ENCODE results near the gene DMXL1. TPM values are rescaled to one million over a fixed set of nuclear protein-coding genes. Genes with fewer than 3 reads are reported as not detected.
"Not testable (repeated sequence)": the region's sequence is repeated elsewhere in the genome, so short reads cannot be mapped to it uniquely, and the experiment has no call there.

Gene DMXL1
- total and polyA plus RNA-seq, 4 donors, result 10.5 to 69.7 (median 34.3) TPM

- H3K9me3 ChIP-seq (ENCODE audit: control insufficient read depth, low read length), result no peaks in the 10 kb centered on the region
- H3K4me1 ChIP-seq (ENCODE audit: control insufficient read depth in 1 of 2, insufficient read depth in 2 of 2, low read length in 2 of 2), result no peaks in the 10 kb centered on the region
- H3K4me3 ChIP-seq (ENCODE audit: low read length in 2 of 2), result no peak overlapping the region
- H3K36me3 ChIP-seq (ENCODE audit: control insufficient read depth in 1 of 2, insufficient read depth in 2 of 2, low read length in 1 of 2), result no peaks in the 10 kb centered on the region
- WGBS, 2 donors, result 95 to 100% methylated on average over 1 of the region's 1 CpG
- ATAC-seq (ENCODE audit: low FRiP score) (no peak), DNase-seq (no peak)
- intact Hi-C loops (cut with DNase I), result no loop called here
- no peaks in the 10 kb centered on the region for H3K27me3 ChIP-seq (ENCODE audit: control insufficient read depth in 1 of 2, insufficient read depth in 2 of 2, low read length in 1 of 2)
- H3K27ac ChIP-seq (ENCODE audit: low read depth in 1 of 2, low read length in 2 of 2), result no peak overlapping the region
These were observed 97.5 kb downstream of the DMXL1 start for GRCh38 chr5:119168401-119168800.

- DNase-seq (no peak), ATAC-seq (ENCODE audit: low FRiP score) (no peak)
- intact Hi-C loops (cut with DNase I), result no loop called here
- Histone ChIP-seq H3K27ac (ENCODE audit: low read depth in 1 of 2, low read length in 2 of 2) (no peak overlapping the region), H3K36me3 (ENCODE audit: control insufficient read depth in 1 of 2, insufficient read depth in 2 of 2, low read length in 1 of 2) (peaks cover 0 to 1% of the 10 kb centered on the region in 2 donors), H3K4me1 (ENCODE audit: control insufficient read depth in 1 of 2, insufficient read depth in 2 of 2, low read length in 2 of 2) (no peaks in the 10 kb centered on the region), H3K9me3 (ENCODE audit: control insufficient read depth, low read length) (no peaks in the 10 kb centered on the region), H3K27me3 (ENCODE audit: control insufficient read depth in 1 of 2, insufficient read depth in 2 of 2, low read length in 1 of 2) (no peaks in the 10 kb centered on the region), H3K4me3 (ENCODE audit: low read length in 2 of 2) (no peak overlapping the region)
These were observed 100.8 kb downstream of the DMXL1 start for GRCh38 chr5:119171686-119172085.

- Histone ChIP-seq H3K36me3 (ENCODE audit: control insufficient read depth in 1 of 2, insufficient read depth in 2 of 2, low read length in 1 of 2) (peaks cover 3% of the 10 kb centered on the region in 2 donors), H3K4me3 (ENCODE audit: low read length in 2 of 2) (no peak overlapping the region), H3K27me3 (ENCODE audit: control insufficient read depth in 1 of 2, insufficient read depth in 2 of 2, low read length in 1 of 2) (no peaks in the 10 kb centered on the region), H3K27ac (ENCODE audit: low read depth in 1 of 2, low read length in 2 of 2) (no peak overlapping the region), H3K9me3 (ENCODE audit: control insufficient read depth, low read length) (no peaks in the 10 kb centered on the region), H3K4me1 (ENCODE audit: control insufficient read depth in 1 of 2, insufficient read depth in 2 of 2, low read length in 2 of 2) (no peaks in the 10 kb centered on the region)
- 79 to 88% methylated on average over 2 of the region's 2 CpGs for WGBS, 2 donors
- DNase-seq (no peak), ATAC-seq (ENCODE audit: low FRiP score) (no peak)
- intact Hi-C loops (cut with DNase I), result no loop called here
These were observed 103.8 kb downstream of the DMXL1 start for GRCh38 chr5:119174578-119175163.

- peaks cover 3% of the 10 kb centered on the region in 2 donors for H3K36me3 ChIP-seq (ENCODE audit: control insufficient read depth in 1 of 2, insufficient read depth in 2 of 2, low read length in 1 of 2)
- H3K27ac ChIP-seq (ENCODE audit: low read depth in 1 of 2, low read length in 2 of 2), result no peak overlapping the region
- DNase-seq (no peak), ATAC-seq (ENCODE audit: low FRiP score) (no peak)
- WGBS, 2 donors, result 95 to 96% methylated on average over 3 of the region's 3 CpGs
- intact Hi-C loops (cut with DNase I), result no loop called here
- no peaks in the 10 kb centered on the region for H3K9me3 ChIP-seq (ENCODE audit: control insufficient read depth, low read length)
- no peaks in the 10 kb centered on the region for H3K4me1 ChIP-seq (ENCODE audit: control insufficient read depth in 1 of 2, insufficient read depth in 2 of 2, low read length in 2 of 2)
- H3K4me3 ChIP-seq (ENCODE audit: low read length in 2 of 2), result no peak overlapping the region
- no peaks in the 10 kb centered on the region for H3K27me3 ChIP-seq (ENCODE audit: control insufficient read depth in 1 of 2, insufficient read depth in 2 of 2, low read length in 1 of 2)
These were observed 105.9 kb downstream of the DMXL1 start for GRCh38 chr5:119176785-119177184.

- H3K36me3 ChIP-seq (ENCODE audit: control insufficient read depth in 1 of 2, insufficient read depth in 2 of 2, low read length in 1 of 2), result peaks cover 3% of the 10 kb centered on the region in 2 donors
- H3K9me3 ChIP-seq (ENCODE audit: control insufficient read depth, low read length), result no peaks in the 10 kb centered on the region
- ATAC-seq (ENCODE audit: low FRiP score) (no peak), DNase-seq (no peak)
- intact Hi-C loops (cut with DNase I), result no loop called here
- H3K27ac ChIP-seq (ENCODE audit: low read depth in 1 of 2, low read length in 2 of 2), result no peak overlapping the region
- no peak overlapping the region for H3K4me3 ChIP-seq (ENCODE audit: low read length in 2 of 2)
- H3K4me1 ChIP-seq (ENCODE audit: control insufficient read depth in 1 of 2, insufficient read depth in 2 of 2, low read length in 2 of 2), result no peaks in the 10 kb centered on the region
- no peaks in the 10 kb centered on the region for H3K27me3 ChIP-seq (ENCODE audit: control insufficient read depth in 1 of 2, insufficient read depth in 2 of 2, low read length in 1 of 2)
- WGBS, 2 donors, result 93 to 96% methylated on average over 3 of the region's 3 CpGs
These were observed 106.3 kb downstream of the DMXL1 start for GRCh38 chr5:119177226-119177625.

DNA sequence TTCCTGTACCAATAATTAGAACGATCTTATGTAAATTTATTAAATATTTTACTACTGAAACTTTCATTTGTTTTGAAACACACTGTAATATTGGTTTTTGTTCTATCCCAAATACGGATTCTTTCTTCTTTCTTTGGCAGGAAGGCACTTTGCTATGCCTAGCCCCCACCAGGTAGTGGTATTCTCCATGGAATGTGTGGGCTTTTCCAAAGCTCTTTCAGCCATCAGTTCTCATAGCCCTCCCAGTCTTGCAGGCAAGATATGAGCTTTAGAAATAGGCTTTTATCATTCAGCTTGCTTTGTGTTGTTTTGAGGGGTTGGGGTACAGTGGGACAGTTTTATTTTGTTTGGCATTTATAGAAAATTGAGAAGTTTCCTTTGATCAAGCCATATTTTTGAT, 107.5 kb downstream of the DMXL1 start:
- Histone ChIP-seq H3K4me3 (ENCODE audit: low read length in 2 of 2) (no peak overlapping the region), H3K36me3 (ENCODE audit: control insufficient read depth in 1 of 2, insufficient read depth in 2 of 2, low read length in 1 of 2) (peaks cover 3% of the 10 kb centered on the region in 2 donors), H3K4me1 (ENCODE audit: control insufficient read depth in 1 of 2, insufficient read depth in 2 of 2, low read length in 2 of 2) (no peaks in the 10 kb centered on the region), H3K27ac (ENCODE audit: low read depth in 1 of 2, low read length in 2 of 2) (no peak overlapping the region), H3K27me3 (ENCODE audit: control insufficient read depth in 1 of 2, insufficient read depth in 2 of 2, low read length in 1 of 2) (no peaks in the 10 kb centered on the region), H3K9me3 (ENCODE audit: control insufficient read depth, low read length) (no peaks in the 10 kb centered on the region)
- WGBS, 2 donors, result 84 to 87% methylated on average over 2 of the region's 2 CpGs
- ATAC-seq (ENCODE audit: low FRiP score) (no peak), DNase-seq (no peak)
- intact Hi-C loops (cut with DNase I), result no loop called here

- Histone ChIP-seq H3K36me3 (ENCODE audit: control insufficient read depth in 1 of 2, insufficient read depth in 2 of 2, low read length in 1 of 2) (peaks cover 2 to 3% of the 10 kb centered on the region in 2 donors), H3K27ac (ENCODE audit: low read depth in 1 of 2, low read length in 2 of 2) (no peak overlapping the region), H3K9me3 (ENCODE audit: control insufficient read depth, low read length) (no peaks in the 10 kb centered on the region), H3K4me1 (ENCODE audit: control insufficient read depth in 1 of 2, insufficient read depth in 2 of 2, low read length in 2 of 2) (no peaks in the 10 kb centered on the region), H3K4me3 (ENCODE audit: low read length in 2 of 2) (no peak overlapping the region), H3K27me3 (ENCODE audit: control insufficient read depth in 1 of 2, insufficient read depth in 2 of 2, low read length in 1 of 2) (no peaks in the 10 kb centered on the region)
- WGBS, 2 donors, result 92 to 93% methylated on average over 1 of the region's 1 CpG
- DNase-seq, result no peak
- intact Hi-C loops (cut with DNase I), result no loop called here
- no peak for ATAC-seq (ENCODE audit: low FRiP score)
These were observed 109.2 kb downstream of the DMXL1 start for GRCh38 chr5:119179857-119180641.

DNA sequence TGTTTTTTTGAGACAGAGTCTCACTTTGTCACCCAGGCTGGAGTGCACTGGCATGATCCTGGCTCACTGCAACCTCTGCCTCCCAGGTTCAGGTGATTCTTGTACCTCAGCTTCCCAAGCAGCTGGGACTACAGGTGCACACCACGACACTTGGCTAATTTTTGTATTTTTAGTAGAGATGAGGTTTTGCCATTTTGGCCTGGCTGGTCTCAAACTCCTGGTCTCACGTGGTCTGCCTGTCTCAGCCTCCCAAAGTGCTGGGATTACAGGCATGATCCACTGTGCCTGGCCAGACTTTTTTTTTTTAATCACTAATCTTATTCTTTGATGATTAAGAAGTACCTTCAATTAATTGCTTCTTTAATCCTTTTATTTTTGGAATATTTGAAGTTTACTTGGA, 114.6 kb downstream of the DMXL1 start:
- ATAC-seq (ENCODE audit: low FRiP score); H3K27ac ChIP-seq (ENCODE audit: low read depth in 1 of 2, low read length in 2 of 2); DNase-seq; H3K27me3 ChIP-seq (ENCODE audit: control insufficient read depth in 1 of 2, insufficient read depth in 2 of 2, low read length in 1 of 2); H3K36me3 ChIP-seq (ENCODE audit: control insufficient read depth in 1 of 2, insufficient read depth in 2 of 2, low read length in 1 of 2); H3K9me3 ChIP-seq (ENCODE audit: control insufficient read depth, low read length); H3K4me1 ChIP-seq (ENCODE audit: control insufficient read depth in 1 of 2, insufficient read depth in 2 of 2, low read length in 2 of 2); H3K4me3 ChIP-seq (ENCODE audit: low read length in 2 of 2); intact Hi-C loops (cut with DNase I): not testable (repeated sequence)
- 27 to 40% methylated on average over 2 of the region's 2 CpGs for WGBS, 2 donors

Measured in aorta (tissue), 5 donors.